ENCODE measurements around the gene CHGA. TPM values are rescaled to one million over a fixed set of nuclear protein-coding genes. Genes with fewer than 3 reads are reported as not detected.

CHGA gene
- total and polyA plus RNA-seq, 7 donors, result 0.04 to 0.87 (median 0.15) TPM; not detected in 3

DNA sequence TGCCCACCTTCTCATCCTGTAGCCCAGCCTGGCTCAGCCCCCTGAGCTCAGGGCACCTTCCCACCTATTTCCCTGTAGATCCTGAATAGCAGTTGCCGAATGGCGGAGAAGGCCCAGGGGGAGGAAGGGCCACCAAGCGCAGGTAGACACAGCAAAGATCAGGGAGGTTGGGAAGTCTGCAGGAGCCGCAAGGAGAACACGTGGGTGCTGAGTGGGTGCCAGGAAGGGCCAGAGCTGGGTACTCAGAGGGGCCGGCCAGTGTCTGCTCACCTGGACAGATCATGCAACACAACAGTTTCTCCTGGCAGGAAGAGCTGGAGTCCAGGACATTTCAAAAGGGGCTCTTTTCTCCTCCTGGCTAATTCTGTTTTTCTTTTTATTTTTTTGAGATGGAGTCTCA is 30.6 kb downstream of the CHGA start:
- Histone ChIP-seq H3K27me3 (ENCODE audit: insufficient read depth in 3 of 3, low read length in 2 of 3) (no peaks in the 10 kb centered on the region), H3K4me3 (no peak overlapping the region), H3K9me3 (no peaks in the 10 kb centered on the region), H3K4me1 (no peaks in the 10 kb centered on the region), H3K27ac (no peak overlapping the region), H3K36me3 (ENCODE audit: insufficient read depth in 1 of 2, low read depth in 1 of 2) (peaks cover 0 to 46% of the 10 kb centered on the region in 2 donors)
- DNase-seq, result no peak
- 91 to 92% (median 91%) methylated on average over 6 of the region's 6 CpGs for WGBS, 3 donors
- no peak for ATAC-seq
- intact Hi-C loops (cut with DNase I), result loop anchor here in 1 of 2 donors (5.0 kb wide), 1 partner anchor 184 kb away; no protein-coding TSS in a partner anchor
- TF ChIP-seq, protein P1, sequence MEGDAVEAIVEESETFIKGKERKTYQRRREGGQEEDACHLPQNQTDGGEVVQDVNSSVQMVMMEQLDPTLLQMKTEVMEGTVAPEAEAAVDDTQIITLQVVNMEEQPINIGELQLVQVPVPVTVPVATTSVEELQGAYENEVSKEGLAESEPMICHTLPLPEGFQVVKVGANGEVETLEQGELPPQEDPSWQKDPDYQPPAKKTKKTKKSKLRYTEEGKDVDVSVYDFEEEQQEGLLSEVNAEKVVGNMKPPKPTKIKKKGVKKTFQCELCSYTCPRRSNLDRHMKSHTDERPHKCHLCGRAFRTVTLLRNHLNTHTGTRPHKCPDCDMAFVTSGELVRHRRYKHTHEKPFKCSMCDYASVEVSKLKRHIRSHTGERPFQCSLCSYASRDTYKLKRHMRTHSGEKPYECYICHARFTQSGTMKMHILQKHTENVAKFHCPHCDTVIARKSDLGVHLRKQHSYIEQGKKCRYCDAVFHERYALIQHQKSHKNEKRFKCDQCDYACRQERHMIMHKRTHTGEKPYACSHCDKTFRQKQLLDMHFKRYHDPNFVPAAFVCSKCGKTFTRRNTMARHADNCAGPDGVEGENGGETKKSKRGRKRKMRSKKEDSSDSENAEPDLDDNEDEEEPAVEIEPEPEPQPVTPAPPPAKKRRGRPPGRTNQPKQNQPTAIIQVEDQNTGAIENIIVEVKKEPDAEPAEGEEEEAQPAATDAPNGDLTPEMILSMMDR (IDR thresholded peaks at IDR 0.05), result no peak

GRCh38 chr14:92954933-92955332 is 32.0 kb downstream of the CHGA start:
- H3K9me3 ChIP-seq, result no peaks in the 10 kb centered on the region
- peaks cover 0 to 45% of the 10 kb centered on the region in 2 donors for H3K36me3 ChIP-seq (ENCODE audit: insufficient read depth in 1 of 2, low read depth in 1 of 2)
- intact Hi-C loops (cut with DNase I), result loop anchor here in 1 of 2 donors (5.0 kb wide), 1 partner anchor 182 kb away; no protein-coding TSS in a partner anchor
- no peaks in the 10 kb centered on the region for H3K27me3 ChIP-seq (ENCODE audit: insufficient read depth in 3 of 3, low read length in 2 of 3)
- TF ChIP-seq, protein P1 (IDR thresholded peaks at IDR 0.05), result no peak
- DNase-seq (no peak), ATAC-seq (no peak)
- H3K4me3 ChIP-seq, result no peak overlapping the region
- H3K4me1 ChIP-seq, result no peaks in the 10 kb centered on the region
- WGBS, 3 donors, result 87 to 91% (median 90%) methylated on average over 5 of the region's 5 CpGs
- no peak overlapping the region for H3K27ac ChIP-seq

DNA sequence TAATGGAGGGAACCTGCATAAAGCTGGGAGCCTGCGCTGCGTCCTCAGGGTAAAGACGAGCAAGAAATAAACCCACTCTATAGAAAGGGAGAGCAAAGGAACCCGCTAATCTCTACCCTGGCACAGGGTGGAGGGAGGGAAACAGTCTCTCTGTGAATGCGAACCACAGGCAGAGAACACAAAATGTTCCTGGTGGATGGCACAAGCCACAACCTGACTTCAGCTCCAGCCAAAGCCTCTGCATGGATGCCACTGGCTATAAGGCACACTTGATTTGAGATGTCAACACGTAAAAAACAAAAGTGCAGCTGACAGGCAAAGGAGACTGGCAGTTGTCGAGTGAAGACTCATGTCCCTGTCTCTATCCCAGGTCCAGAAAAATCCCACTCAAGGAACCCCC is 32.4 kb downstream of the CHGA start:
- 90 to 93% (median 93%) methylated on average over 7 of the region's 7 CpGs for WGBS, 3 donors
- H3K9me3 ChIP-seq, result no peaks in the 10 kb centered on the region
- H3K4me3 ChIP-seq, result no peak overlapping the region
- DNase-seq (no peak), ATAC-seq (no peak)
- TF ChIP-seq, protein P1 (IDR thresholded peaks at IDR 0.05), result no peak
- no peaks in the 10 kb centered on the region for H3K4me1 ChIP-seq
- intact Hi-C loops (cut with DNase I), result no loop called here
- H3K27me3 ChIP-seq (ENCODE audit: insufficient read depth in 3 of 3, low read length in 2 of 3), result no peaks in the 10 kb centered on the region
- H3K36me3 ChIP-seq (ENCODE audit: insufficient read depth in 1 of 2, low read depth in 1 of 2), result peaks cover 0 to 42% of the 10 kb centered on the region in 2 donors
- H3K27ac ChIP-seq, result no peak overlapping the region

GRCh38 chr14:92956961-92957360 is 34.0 kb downstream of the CHGA start:
- Histone ChIP-seq H3K27ac (no peak overlapping the region), H3K4me1 (no peaks in the 10 kb centered on the region)

More at GRCh38 chr14:92956961-92957360, 34.0 kb downstream of the CHGA start:
- intact Hi-C loops (cut with DNase I), result no loop called here
- 77 to 81% (median 81%) methylated on average over 11 of the region's 11 CpGs for WGBS, 3 donors
- H3K36me3 ChIP-seq (ENCODE audit: insufficient read depth in 1 of 2, low read depth in 1 of 2), result peaks cover 0 to 54% of the 10 kb centered on the region in 2 donors
- DNase-seq (no peak), ATAC-seq (no peak)
- TF ChIP-seq, protein P1 (IDR thresholded peaks at IDR 0.05), result no peak
- H3K4me3 ChIP-seq, result no peak overlapping the region
- no peaks in the 10 kb centered on the region for H3K27me3 ChIP-seq (ENCODE audit: insufficient read depth in 3 of 3, low read length in 2 of 3)
- no peaks in the 10 kb centered on the region for H3K9me3 ChIP-seq
